Measurements from ENCODE around the gene ASIP. TPM values are rescaled to one million over a fixed set of nuclear protein-coding genes. Genes with fewer than 3 reads are reported as not detected.

The ASIP gene
- total and polyA plus RNA-seq, 2 of the 13 experiments (the other 11 are each of a cell fraction or from before 2014, with no cell fraction given), result not detected

DNA sequence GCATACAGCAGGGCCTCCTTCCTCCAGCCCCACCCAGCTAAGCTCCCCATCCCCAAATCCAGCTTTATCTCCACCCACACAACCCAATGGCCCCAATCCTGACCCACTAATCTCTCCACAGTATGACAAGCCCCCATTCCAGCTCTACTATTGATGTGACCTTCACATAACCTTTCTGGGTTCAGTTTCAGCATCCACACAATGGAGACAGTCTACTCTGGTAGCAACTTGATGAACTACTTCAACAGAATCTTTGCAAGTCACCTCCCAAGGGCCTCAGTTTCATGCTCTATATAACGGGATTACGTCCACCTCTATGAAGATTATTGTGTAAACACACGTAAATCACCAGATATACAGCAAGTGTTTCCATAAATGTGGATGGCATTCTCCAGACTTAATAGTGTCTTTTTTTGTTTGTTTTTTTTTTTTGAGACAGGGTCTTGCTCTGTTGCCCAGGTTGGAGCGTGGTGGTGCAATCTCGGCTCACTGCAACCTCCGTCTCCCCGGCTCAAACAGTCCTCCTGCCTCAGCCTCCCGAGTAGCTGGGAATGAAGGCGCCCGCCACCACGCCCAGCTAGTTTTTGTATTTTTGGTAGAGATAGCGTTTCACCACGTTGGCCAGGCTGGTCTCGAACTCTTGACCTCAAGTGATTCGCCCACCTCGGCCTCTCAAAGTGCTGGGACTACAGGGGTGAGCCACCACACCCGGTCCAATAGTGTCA, 60.5 kb downstream of the ASIP start (continued):
- TF ChIP-seq ZBTB25 (CRISPR knock-in tag; IDR thresholded peaks at IDR 0.05) (no peak), POLR2AphosphoS2 (IDR thresholded peaks at IDR 0.05; ENCODE audit: low read depth, low read length) (no peak), SKI (IDR thresholded peaks at IDR 0.05; ENCODE audit: partially characterized antibody) (no peak), ZNF615 (CRISPR knock-in tag; IDR thresholded peaks at IDR 0.05; ENCODE audit: borderline replicate concordance) (no peak), ZNF180 (CRISPR knock-in tag; IDR thresholded peaks at IDR 0.05; ENCODE audit: borderline replicate concordance, low read depth) (no peak), ZNF766 (CRISPR knock-in tag; IDR thresholded peaks at IDR 0.05; ENCODE audit: borderline replicate concordance) (no peak), CHD4 (IDR thresholded peaks at IDR 0.05; ENCODE audit: borderline replicate concordance, low read length) (peak; percentile 39; the same call in 1 of the 2 replicates), SALL1 (CRISPR knock-in tag; IDR thresholded peaks at IDR 0.05) (peak; percentile 40; the same call in 1 of the 2 replicates), KDM1A (CRISPR knock-in tag; IDR thresholded peaks at IDR 0.05) (0 out of 2 replicates have a peak, but pooled peaks have one; percentile 27), ZBTB21 (CRISPR knock-in tag; IDR thresholded peaks at IDR 0.05) (peak; percentile 33; the same call in 1 of the 2 replicates), ZNF441 (CRISPR knock-in tag; IDR thresholded peaks at IDR 0.05; ENCODE audit: borderline replicate concordance) (0 out of 2 replicates have a peak, but pooled peaks have one; percentile 12), CCAR2 (optimal IDR thresholded peaks at IDR 0.05; ENCODE audit: low read depth, low read length) (no peak), GTF3A (CRISPR knock-in tag; conservative IDR thresholded peaks at IDR 0.05) (0 out of 2 replicates have a peak, but pooled peaks have one; percentile 14), ZBTB7B (CRISPR knock-in tag; IDR thresholded peaks at IDR 0.05) (peak; percentile 37; the same call in 1 of the 2 replicates), ZSCAN5A (CRISPR knock-in tag; IDR thresholded peaks at IDR 0.05; ENCODE audit: borderline replicate concordance) (0 out of 2 replicates have a peak, but pooled peaks have one; percentile 53), REPIN1 (CRISPR knock-in tag; IDR thresholded peaks at IDR 0.05; ENCODE audit: borderline replicate concordance, low read depth) (no peak; the same call in 1 of the 2 replicates), NFYB (CRISPR knock-in tag; IDR thresholded peaks at IDR 0.05) (0 out of 2 replicates have a peak, but pooled peaks have one; percentile 3), ZKSCAN1 (IDR thresholded peaks at IDR 0.05; ENCODE audit: low read length) (no peak), MED8 (CRISPR knock-in tag; IDR thresholded peaks at IDR 0.05; ENCODE audit: insufficient replicate concordance) (peak; percentile 49)
- TF ChIP-seq, protein P1, sequence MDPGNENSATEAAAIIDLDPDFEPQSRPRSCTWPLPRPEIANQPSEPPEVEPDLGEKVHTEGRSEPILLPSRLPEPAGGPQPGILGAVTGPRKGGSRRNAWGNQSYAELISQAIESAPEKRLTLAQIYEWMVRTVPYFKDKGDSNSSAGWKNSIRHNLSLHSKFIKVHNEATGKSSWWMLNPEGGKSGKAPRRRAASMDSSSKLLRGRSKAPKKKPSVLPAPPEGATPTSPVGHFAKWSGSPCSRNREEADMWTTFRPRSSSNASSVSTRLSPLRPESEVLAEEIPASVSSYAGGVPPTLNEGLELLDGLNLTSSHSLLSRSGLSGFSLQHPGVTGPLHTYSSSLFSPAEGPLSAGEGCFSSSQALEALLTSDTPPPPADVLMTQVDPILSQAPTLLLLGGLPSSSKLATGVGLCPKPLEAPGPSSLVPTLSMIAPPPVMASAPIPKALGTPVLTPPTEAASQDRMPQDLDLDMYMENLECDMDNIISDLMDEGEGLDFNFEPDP (CRISPR knock-in tag; conservative IDR thresholded peaks at IDR 0.05), result peak; percentile 98
- TF ChIP-seq, protein P2, sequence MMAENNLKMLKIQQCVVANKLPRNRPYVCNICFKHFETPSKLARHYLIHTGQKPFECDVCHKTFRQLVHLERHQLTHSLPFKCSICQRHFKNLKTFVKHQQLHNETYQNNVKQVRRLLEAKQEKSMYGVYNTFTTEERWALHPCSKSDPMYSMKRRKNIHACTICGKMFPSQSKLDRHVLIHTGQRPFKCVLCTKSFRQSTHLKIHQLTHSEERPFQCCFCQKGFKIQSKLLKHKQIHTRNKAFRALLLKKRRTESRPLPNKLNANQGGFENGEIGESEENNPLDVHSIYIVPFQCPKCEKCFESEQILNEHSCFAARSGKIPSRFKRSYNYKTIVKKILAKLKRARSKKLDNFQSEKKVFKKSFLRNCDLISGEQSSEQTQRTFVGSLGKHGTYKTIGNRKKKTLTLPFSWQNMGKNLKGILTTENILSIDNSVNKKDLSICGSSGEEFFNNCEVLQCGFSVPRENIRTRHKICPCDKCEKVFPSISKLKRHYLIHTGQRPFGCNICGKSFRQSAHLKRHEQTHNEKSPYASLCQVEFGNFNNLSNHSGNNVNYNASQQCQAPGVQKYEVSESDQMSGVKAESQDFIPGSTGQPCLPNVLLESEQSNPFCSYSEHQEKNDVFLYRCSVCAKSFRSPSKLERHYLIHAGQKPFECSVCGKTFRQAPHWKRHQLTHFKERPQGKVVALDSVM (CRISPR knock-in tag; IDR thresholded peaks at IDR 0.05), result peak; percentile 93

All from HepG2 (cell line).